Colonic mucosa (tissue), 4 donors: ENCODE data around the gene LLGL1. TPM values are rescaled to one million over a fixed set of nuclear protein-coding genes. Genes with fewer than 3 reads are reported as not detected.
A peak's percentile ranks its signal among the peaks of the same experiment; 100 is the strongest.

Experiments used
- DNase-seq: peaks from one replicate; pipeline ENCODE4 v3.0.0-alpha.2; 2020
- H3K27ac ChIP-seq: fragments of 200-600 bp; one replicate; pipeline ENCODE4 v1.8.0; 2021
- H3K27me3 ChIP-seq: fragments of 200-600 bp; one replicate; pipeline ENCODE4 v1.8.0; 2021
- H3K36me3 ChIP-seq: fragments of 200-600 bp; one replicate; pipeline ENCODE4 v1.8.0; 2021
- H3K4me1 ChIP-seq: fragments of 200-600 bp; one replicate; pipeline ENCODE4 v1.8.0; 2021; ENCODE audit warnings: mild to moderate bottlenecking
- H3K4me3 ChIP-seq: fragments of 200-600 bp; one replicate; pipeline ENCODE4 v1.8.0; 2021
- H3K9ac ChIP-seq, 2 donors: one replicate each; pipeline ENCODE4 v1.7.0; 2013; ENCODE audit warnings: control low read depth in 2 of 2, low read depth in 2 of 2, low read length in 2 of 2
- H3K9me3 ChIP-seq: fragments of 200-600 bp; one replicate; pipeline ENCODE4 v1.8.0; 2021
- intact Hi-C: fragments of 100-400 bp; cut with DNase I; formaldehyde crosslinking; loops from one replicate; pipeline ENCODE4 v1.14.1; 2022
- total RNA-seq, 2 donors: library from RNA; stranded (reverse); fragmentation: NEBNext Ultra II Directional in 1 of 2; extraction: Animal tissue kit (Norgen Biotek cat#: 25700) in 1 of 2; gene quantifications; one replicate each; pipeline ENCODE4 v1.2.1, GENCODE V29; 2021
- TF ChIP-seq, protein P1 (sequence below): fragments of 200-600 bp; IDR thresholded peaks from one replicate; pipeline ENCODE4 v1.8.0; 2022; ENCODE audit warnings: antibody characterized with exemption, mild to moderate bottlenecking
- donor health status: healthy.
- donor health status: DM: no; HTN: no; CAD: no.
- donor health status: DM: no; HTN: no; CAD: no.

Gene LLGL1
- total RNA-seq, 2 donors from 2014 or later, result 7.8 to 13.1 TPM

DNA sequence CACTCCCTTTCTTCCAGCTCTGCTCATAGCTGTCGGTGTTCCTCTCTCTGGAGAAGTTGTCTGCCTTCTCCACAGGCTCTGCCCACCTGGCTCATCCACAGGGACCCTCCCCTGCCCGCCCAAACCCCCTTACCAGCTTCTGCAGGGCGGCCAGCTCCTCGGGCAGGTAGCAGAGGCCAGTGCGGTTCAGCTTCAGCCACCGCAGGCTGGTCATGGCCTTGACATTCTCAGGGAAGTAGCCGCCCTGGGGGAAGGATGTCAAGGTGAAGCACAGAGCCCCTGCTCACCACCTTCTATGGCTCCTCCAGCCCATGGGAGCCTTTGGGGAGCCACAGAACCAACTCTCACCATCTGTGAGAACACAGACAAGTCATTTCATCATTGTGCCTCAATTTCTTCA is 31.3 kb downstream of the LLGL1 start:
- H3K27ac ChIP-seq, result no peak overlapping the region
- no peaks in the 10 kb centered on the region for H3K9me3 ChIP-seq
- H3K36me3 ChIP-seq, result peaks cover 27% of the 10 kb centered on the region
- H3K27me3 ChIP-seq, result no peaks in the 10 kb centered on the region
- DNase-seq, result no peak
- H3K4me3 ChIP-seq, result peak overlapping the region; percentile 100
- TF ChIP-seq, protein P1, sequence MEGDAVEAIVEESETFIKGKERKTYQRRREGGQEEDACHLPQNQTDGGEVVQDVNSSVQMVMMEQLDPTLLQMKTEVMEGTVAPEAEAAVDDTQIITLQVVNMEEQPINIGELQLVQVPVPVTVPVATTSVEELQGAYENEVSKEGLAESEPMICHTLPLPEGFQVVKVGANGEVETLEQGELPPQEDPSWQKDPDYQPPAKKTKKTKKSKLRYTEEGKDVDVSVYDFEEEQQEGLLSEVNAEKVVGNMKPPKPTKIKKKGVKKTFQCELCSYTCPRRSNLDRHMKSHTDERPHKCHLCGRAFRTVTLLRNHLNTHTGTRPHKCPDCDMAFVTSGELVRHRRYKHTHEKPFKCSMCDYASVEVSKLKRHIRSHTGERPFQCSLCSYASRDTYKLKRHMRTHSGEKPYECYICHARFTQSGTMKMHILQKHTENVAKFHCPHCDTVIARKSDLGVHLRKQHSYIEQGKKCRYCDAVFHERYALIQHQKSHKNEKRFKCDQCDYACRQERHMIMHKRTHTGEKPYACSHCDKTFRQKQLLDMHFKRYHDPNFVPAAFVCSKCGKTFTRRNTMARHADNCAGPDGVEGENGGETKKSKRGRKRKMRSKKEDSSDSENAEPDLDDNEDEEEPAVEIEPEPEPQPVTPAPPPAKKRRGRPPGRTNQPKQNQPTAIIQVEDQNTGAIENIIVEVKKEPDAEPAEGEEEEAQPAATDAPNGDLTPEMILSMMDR, result no peak
- H3K9ac ChIP-seq, result peak overlapping the region; percentile 2 to 90
- intact Hi-C loops, result no loop called here
- peaks cover 17% of the 10 kb centered on the region for H3K4me1 ChIP-seq

DNA sequence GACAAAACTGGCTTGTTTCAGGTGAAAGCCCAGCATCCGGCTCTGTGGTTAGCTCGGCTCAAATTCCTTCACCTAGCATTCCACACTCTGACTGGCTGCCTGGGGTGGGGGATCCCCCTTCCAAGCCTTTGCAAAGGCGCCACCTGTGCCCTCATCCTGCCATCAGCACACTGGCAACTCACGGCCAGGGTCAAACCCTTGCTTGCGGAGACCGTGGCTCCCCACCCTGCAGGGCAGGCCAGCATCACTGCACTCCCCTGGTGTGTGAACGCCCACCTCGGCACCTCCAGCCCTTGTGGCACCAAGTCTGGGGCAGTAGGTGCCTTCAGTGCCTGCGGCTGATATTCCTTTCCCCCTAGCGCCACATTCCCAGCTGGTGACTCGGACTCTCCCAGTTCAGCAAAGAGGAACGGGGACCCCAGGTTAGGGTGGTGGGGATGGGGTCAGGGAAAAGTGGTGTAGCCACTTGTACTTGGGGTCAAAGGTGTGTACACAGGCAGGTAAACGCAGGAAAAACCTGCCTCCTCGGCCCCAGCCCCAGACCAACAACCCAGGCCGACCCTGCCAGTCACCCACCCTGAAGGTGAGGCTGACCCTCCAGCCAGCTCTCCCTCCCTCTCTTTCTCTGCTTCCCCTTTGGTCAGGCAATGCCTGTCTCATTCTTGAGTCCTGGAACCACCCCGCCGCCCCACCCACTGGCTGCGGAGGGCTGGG is 32.0 kb downstream of the LLGL1 start:
- Histone ChIP-seq H3K9me3 (no peaks in the 10 kb centered on the region), H3K4me1 (peaks cover 19% of the 10 kb centered on the region), H3K36me3 (peaks cover 25% of the 10 kb centered on the region), H3K4me3 (peak overlapping the region; percentile 100), H3K9ac (peak overlapping the region; percentile 90 to 99), H3K27ac (peak overlapping the region; percentile 99), H3K27me3 (no peaks in the 10 kb centered on the region)
- peak; percentile 87 for DNase-seq
- TF ChIP-seq, protein P1, result no peak
- intact Hi-C loops, result no loop called here

DNA sequence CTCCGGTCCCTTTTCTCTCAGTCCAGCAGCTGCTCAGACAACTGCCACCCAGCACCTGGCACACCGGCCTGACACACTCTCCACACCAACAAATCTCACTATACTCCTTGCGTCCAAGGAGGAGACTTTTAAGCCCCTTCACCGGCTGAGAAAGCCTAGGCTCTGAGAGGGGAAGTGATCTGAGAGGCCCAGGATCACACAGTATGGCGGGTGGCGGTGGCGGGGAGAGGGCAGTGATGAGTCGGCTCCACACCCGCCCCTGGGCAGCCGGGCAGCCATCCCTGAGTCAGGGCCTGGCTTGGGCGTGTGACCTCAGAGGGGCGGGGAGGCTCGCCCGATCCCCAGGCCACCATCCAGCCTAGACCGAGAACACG is 32.5 kb downstream of the LLGL1 start:
- TF ChIP-seq, protein P1, result no peak
- H3K27me3 ChIP-seq, result no peaks in the 10 kb centered on the region
- peaks cover 19% of the 10 kb centered on the region for H3K4me1 ChIP-seq
- H3K27ac ChIP-seq, result peak overlapping the region; percentile 99
- peak overlapping the region; percentile 90 to 99 for H3K9ac ChIP-seq
- peak overlapping the region; percentile 100 for H3K4me3 ChIP-seq
- DNase-seq, result no peak
- no peaks in the 10 kb centered on the region for H3K9me3 ChIP-seq
- intact Hi-C loops, result no loop called here
- H3K36me3 ChIP-seq, result peaks cover 22% of the 10 kb centered on the region

DNA sequence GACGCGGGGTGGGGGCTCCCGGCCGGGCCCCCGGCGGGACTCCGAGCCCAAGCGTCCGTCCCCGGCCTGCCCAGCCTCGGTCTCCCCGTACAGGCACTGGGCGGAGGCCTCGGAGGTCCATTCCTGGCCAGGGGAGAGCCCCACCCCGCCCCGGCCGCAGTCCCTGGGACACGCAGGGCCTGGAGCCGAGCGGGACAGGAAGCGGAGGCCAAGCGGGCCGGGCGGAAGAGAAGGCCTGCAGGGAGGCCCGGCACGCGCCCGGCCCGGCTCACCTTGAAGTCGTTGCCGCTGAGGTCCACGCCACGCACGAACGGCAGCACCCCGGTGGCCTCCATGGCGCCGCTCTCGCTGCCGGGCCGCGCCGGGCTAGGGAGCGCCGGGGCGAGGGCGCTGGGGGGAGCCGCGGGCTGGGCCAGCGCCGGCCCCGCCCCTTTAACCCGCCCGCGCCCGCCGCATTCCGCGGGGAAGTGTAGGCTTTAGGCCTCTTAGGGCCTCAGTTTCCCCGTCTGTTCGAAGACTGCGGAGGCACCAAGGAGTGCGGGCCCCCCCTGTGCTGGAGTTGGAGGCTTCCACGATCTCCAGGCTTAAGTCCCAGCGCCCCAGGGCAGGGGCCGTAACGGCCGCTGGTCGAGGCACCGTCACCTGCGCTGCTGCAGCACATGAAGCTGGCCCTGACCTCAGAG is 33.1 kb downstream of the LLGL1 start, which contains the start of gene FLII:
Gene FLII, minus strand, starts transcription at position 383 of the 683 bp plus-strand sequence. Its CDS starts 48 bp downstream, at position 335.
- Histone ChIP-seq H3K27ac (peak within 1 kb of the TSS; percentile 99), H3K9me3 (no peaks in the 10 kb centered on the region), H3K36me3 (peaks cover 17% of the 10 kb centered on the region), H3K4me1 (peaks cover 19% of the 10 kb centered on the region), H3K9ac (peak within 1 kb of the TSS; percentile 90 to 99), H3K27me3 (no peaks in the 10 kb centered on the region), H3K4me3 (peak within 1 kb of the TSS; percentile 100)
- TF ChIP-seq, protein P1, result no peak
- intact Hi-C loops, result no loop called here
- peak; percentile 68 for DNase-seq

- TF ChIP-seq, protein P1, result no peak
- Histone ChIP-seq H3K4me3 (peak overlapping the region; percentile 79), H3K9ac (peak overlapping the region; percentile 76 to 91), H3K27ac (peak overlapping the region; percentile 86), H3K27me3 (no peaks in the 10 kb centered on the region), H3K9me3 (no peaks in the 10 kb centered on the region), H3K4me1 (peaks cover 19% of the 10 kb centered on the region), H3K36me3 (peaks cover 8% of the 10 kb centered on the region)
- DNase-seq, result no peak
- intact Hi-C loops, result no loop called here
These were observed 34.3 kb downstream of the LLGL1 start for GRCh38 chr17:18259621-18260331.
